Endothelial cell of umbilical vein (primary cell): ENCODE results near the gene STXBP5. TPM values are rescaled to one million over a fixed set of nuclear protein-coding genes. Genes with fewer than 3 reads are reported as not detected.

ENCODE experiments used
- BruUV-seq: library from RNA; stranded (reverse); fragments of 400-500 nt; replicated peaks from 2 replicates; lab custom pipeline; 2021; lab: Mats Ljungman, UMichigan
- CTCF ChIA-PET: fragments of 300-600, 350-600 bp; sonication (Branson Sonifier 250); formaldehyde crosslinking; loops from one replicate; lab custom pipeline; 2021; ENCODE audit warnings: antibody characterized with exemption, inconsistent platforms; lab: Charles Lee
- POLR2A ChIA-PET: fragments of 300-600, 350-600 bp; sonication (Branson Sonifier 250); formaldehyde crosslinking; loops from one replicate; lab custom pipeline; 2021; ENCODE audit warnings: antibody characterized with exemption, inconsistent platforms; lab: Charles Lee
- DNase-seq: peaks from one replicate; pipeline ENCODE4 v3.0.0-alpha.2; 2011; ENCODE audit warnings: low read depth, low spot score
- FAIRE-seq: peaks from 2 replicates; lab custom pipeline; 2011; peaks lifted over from hg19 to GRCh38; lab: Jason Lieb, UNC
- H2AFZ ChIP-seq: 2 replicates; pipeline ENCODE4 v1.6.0; 2012; ENCODE audit warnings: low read depth, low read length, control low read depth, inconsistent platforms
- H3K27ac ChIP-seq: 2 replicates; pipeline ENCODE4 v1.5.1; 2011; ENCODE audit warnings: low read depth, mild to moderate bottlenecking, control low read depth, low read length, moderate library complexity; ENCODE audit not compliant: insufficient read depth
- H3K27me3 ChIP-seq, 2 experiments: 2 replicates each; pipeline versions ENCODE4 v1.6.0 to v1.6.1; 2011; ENCODE audit warnings: low read length in 2 of 2, mixed read lengths in 1 of 2; ENCODE audit not compliant: control insufficient read depth in 2 of 2, insufficient read depth in 2 of 2
- H3K36me3 ChIP-seq, 2 experiments: 2 replicates in 1 of 2; 3 replicates in 1 of 2; pipeline ENCODE4 v1.5.1; 2011; ENCODE audit warnings: low read length in 2 of 2, mild to moderate bottlenecking in 1 of 2, moderate library complexity in 1 of 2; ENCODE audit not compliant: control insufficient read depth in 2 of 2, insufficient read depth in 2 of 2; ENCODE audit errors: extremely low read depth in 1 of 2
- H3K4me1 ChIP-seq: 3 replicates; pipeline ENCODE4 v1.5.1; 2011; ENCODE audit warnings: mild to moderate bottlenecking, low read length; ENCODE audit not compliant: control insufficient read depth, insufficient read depth; ENCODE audit errors: extremely low read depth
- H3K4me2 ChIP-seq: 2 replicates; pipeline ENCODE4 v1.6.1; 2011; ENCODE audit warnings: low read length, control low read depth, mixed read lengths; ENCODE audit not compliant: insufficient read depth
- H3K4me3 ChIP-seq, 3 experiments: fragments of 200-600 bp in 1 of 3; sonication (generic), shearing (Covaris generic) in 1 of 3; replicated peaks in 1 of 3; 2 replicates each; pipeline ENCODE4 v1.5.1; 2011 to 2016; ENCODE audit warnings: control low read depth in 3 of 3, low read length in 3 of 3, mild to moderate bottlenecking in 2 of 3, inconsistent platforms in 1 of 3, low read depth in 1 of 3, moderate library complexity in 1 of 3; ENCODE audit not compliant: insufficient read depth in 1 of 3
- H3K79me2 ChIP-seq: 2 replicates; pipeline ENCODE4 v1.6.0; 2012; ENCODE audit warnings: low read length, inconsistent platforms; ENCODE audit not compliant: control insufficient read depth, insufficient read depth
- H3K9ac ChIP-seq: replicated peaks from 2 replicates; pipeline ENCODE3; 2011; ENCODE audit warnings: low read length, control low read depth; ENCODE audit not compliant: insufficient read depth; ENCODE audit errors: extremely low read depth
- H3K9me1 ChIP-seq: replicated peaks from 3 replicates; pipeline ENCODE4 v1.6.0; 2011; ENCODE audit warnings: mild to moderate bottlenecking, low read length; ENCODE audit not compliant: control insufficient read depth, insufficient read depth; ENCODE audit errors: extremely low read depth
- H3K9me3 ChIP-seq: replicated peaks from 2 replicates; pipeline ENCODE4 v1.5.1; 2012; ENCODE audit warnings: low read length, inconsistent platforms; ENCODE audit not compliant: control insufficient read depth, insufficient read depth
- H4K20me1 ChIP-seq: replicated peaks from 2 replicates; pipeline ENCODE3; 2011; ENCODE audit warnings: mild to moderate bottlenecking, low read length; ENCODE audit not compliant: control insufficient read depth, insufficient read depth; ENCODE audit errors: extremely low read depth
- EZH2 ChIP-seq: IDR thresholded peaks from 2 replicates; pipeline ENCODE4 v1.6.1; 2012; ENCODE audit warnings: borderline replicate concordance, low read depth, mild to moderate bottlenecking, moderate library complexity, low read length, inconsistent platforms; ENCODE audit not compliant: severe bottlenecking
- FOS ChIP-seq: IDR thresholded peaks from 2 replicates; pipeline ENCODE4 v1.6.1; 2011; ENCODE audit warnings: mild to moderate bottlenecking, low read length, moderate library complexity, borderline replicate concordance; ENCODE audit not compliant: insufficient read depth
- GATA2 ChIP-seq: IDR thresholded peaks from 2 replicates; pipeline ENCODE4 v1.7.0; 2011; ENCODE audit warnings: low read depth, mild to moderate bottlenecking, moderate library complexity, mixed read lengths, low read length; ENCODE audit not compliant: insufficient read length, insufficient read depth
- JUN ChIP-seq: IDR thresholded peaks from 2 replicates; pipeline ENCODE4 v1.6.1; 2011; ENCODE audit warnings: borderline replicate concordance, low read depth; ENCODE audit not compliant: insufficient read length, insufficient read depth
- MAX ChIP-seq: IDR thresholded peaks from 2 replicates; pipeline ENCODE4 v1.6.1; 2011; ENCODE audit not compliant: insufficient read depth, insufficient read length
- MYC ChIP-seq: IDR thresholded peaks from one replicate; pipeline ENCODE4 v1.6.1; 2011; ENCODE audit warnings: mild to moderate bottlenecking, low read depth, low read length
- POLR2A ChIP-seq: IDR thresholded peaks from 2 replicates; pipeline ENCODE4 v1.6.1; 2012; ENCODE audit warnings: low read depth, mild to moderate bottlenecking, control low read depth, low read length
- POLR2AphosphoS5 ChIP-seq: IDR thresholded peaks from 2 replicates; pipeline ENCODE4 v1.6.1; 2012; ENCODE audit warnings: low read depth, mild to moderate bottlenecking, control low read depth, low read length, moderate library complexity; ENCODE audit not compliant: insufficient read depth
- dilution Hi-C: fragments of 300-500 bp; cut with MboI; formaldehyde crosslinking; loops from one replicate; pipeline ENCODE4 v1.15.0; 2019; ENCODE audit warnings: low sequenced_read_pairs; ENCODE audit not compliant: extremely low pct_ligation_motif_present
- intact Hi-C: fragments of 100-400 bp; cut with micrococcal nuclease; formaldehyde crosslinking; loops from one replicate; pipeline ENCODE4 v1.10.0; 2022
- polyA plus RNA-seq, 4 experiments: library from polyadenylated mRNA; depleted of rRNA in 3 of 4; stranded (reverse) in 3 of 4; unstranded in 1 of 4; fragments of >200 nt; gene quantifications; 2 replicates each; pipeline versions ENCODE4 v1.2.1 to v1.2.3, GENCODE V29; 2011 to 2012; ENCODE audit warnings: missing spikeins in 1 of 4
- total RNA-seq: library from RNA; stranded (reverse); gene quantifications from 2 replicates; pipeline ENCODE4 v1.2.3, GENCODE V29; 2021
- TF ChIP-seq, protein P1 (sequence below), 2 donors: IDR thresholded peaks; 1 replicate in 1 of 2; 2 replicates in 1 of 2; pipeline ENCODE4 v1.5.1; 2011; ENCODE audit warnings: low read length in 2 of 2, mild to moderate bottlenecking in 2 of 2, moderate library complexity in 2 of 2, control low read depth in 1 of 2, inconsistent platforms in 1 of 2, low read depth in 1 of 2; ENCODE audit not compliant: insufficient read depth in 1 of 2; ENCODE audit errors: extremely low read depth in 1 of 2

Gene STXBP5
- total and polyA plus RNA-seq, 2 donors (not counting 3 experiments of a cell fraction or from before 2014, with no cell fraction given): 7.1 to 21.8 TPM

GRCh38 chr6:147179809-147180208, 24.4 kb upstream of the STXBP5 start:
- TF ChIP-seq FOS: no peak
- no peak for TF ChIP-seq MAX
- no peak for TF ChIP-seq POLR2AphosphoS5
- TF ChIP-seq, protein P1, sequence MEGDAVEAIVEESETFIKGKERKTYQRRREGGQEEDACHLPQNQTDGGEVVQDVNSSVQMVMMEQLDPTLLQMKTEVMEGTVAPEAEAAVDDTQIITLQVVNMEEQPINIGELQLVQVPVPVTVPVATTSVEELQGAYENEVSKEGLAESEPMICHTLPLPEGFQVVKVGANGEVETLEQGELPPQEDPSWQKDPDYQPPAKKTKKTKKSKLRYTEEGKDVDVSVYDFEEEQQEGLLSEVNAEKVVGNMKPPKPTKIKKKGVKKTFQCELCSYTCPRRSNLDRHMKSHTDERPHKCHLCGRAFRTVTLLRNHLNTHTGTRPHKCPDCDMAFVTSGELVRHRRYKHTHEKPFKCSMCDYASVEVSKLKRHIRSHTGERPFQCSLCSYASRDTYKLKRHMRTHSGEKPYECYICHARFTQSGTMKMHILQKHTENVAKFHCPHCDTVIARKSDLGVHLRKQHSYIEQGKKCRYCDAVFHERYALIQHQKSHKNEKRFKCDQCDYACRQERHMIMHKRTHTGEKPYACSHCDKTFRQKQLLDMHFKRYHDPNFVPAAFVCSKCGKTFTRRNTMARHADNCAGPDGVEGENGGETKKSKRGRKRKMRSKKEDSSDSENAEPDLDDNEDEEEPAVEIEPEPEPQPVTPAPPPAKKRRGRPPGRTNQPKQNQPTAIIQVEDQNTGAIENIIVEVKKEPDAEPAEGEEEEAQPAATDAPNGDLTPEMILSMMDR (IDR thresholded peaks at IDR 0.05; ENCODE audit: extremely low read depth in 1 of 2, insufficient read depth in 1 of 2, low read depth in 1 of 2, low read length in 2 of 2): no peak
- TF ChIP-seq POLR2A: no peak
- no peak for TF ChIP-seq EZH2
- no peak for TF ChIP-seq MYC
- TF ChIP-seq JUN: no peak
- no peak for TF ChIP-seq GATA2
- Histone ChIP-seq H3K27me3 (no peaks in the 10 kb centered on the region), H3K4me3 (no peak overlapping the region), H3K4me2 (no peak overlapping the region), H3K9me3 (no peaks in the 10 kb centered on the region), H3K79me2 (no peaks in the 10 kb centered on the region), H4K20me1 (no peaks in the 10 kb centered on the region), H3K9ac (no peak overlapping the region), H3K9me1 (no peaks in the 10 kb centered on the region), H3K27ac (no peak overlapping the region), H3K4me1 (no peaks in the 10 kb centered on the region), H3K36me3 (no peaks in the 10 kb centered on the region), H2AFZ (no peak overlapping the region)
- no TSS peak for BruUV-seq
- ChIA-PET CTCF (no interaction called here), POLR2A (no interaction called here)
- dilution Hi-C loops (no loop called here), intact Hi-C loops (no loop called here)
- FAIRE-seq (no peak), DNase-seq (no peak)
